ENCODE data around the gene SMYD2.

DNA sequence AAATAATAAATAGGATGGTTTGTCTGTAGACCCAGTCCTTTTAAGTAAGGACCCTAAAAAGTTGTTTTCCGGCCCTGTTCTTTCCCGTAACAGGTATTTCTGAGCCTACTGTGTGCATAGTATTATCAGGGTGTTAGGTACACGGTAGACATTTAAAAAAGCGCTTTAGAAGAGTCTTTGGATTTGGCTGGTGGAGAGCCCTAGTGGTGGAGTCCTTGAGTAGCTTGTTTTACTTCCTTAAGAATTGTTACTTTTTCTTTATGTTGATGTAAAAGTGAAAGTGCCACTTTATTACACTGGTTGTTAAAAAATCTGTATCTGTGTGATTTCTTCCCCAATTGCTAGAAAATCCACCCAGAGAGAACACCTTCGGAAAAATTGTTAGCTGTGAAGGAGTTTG lies 36.8 kb downstream of the SMYD2 start:
- no peak for TF ChIP-seq POLR2A (IDR thresholded peaks at IDR 0.05)
- TF ChIP-seq, protein P1, sequence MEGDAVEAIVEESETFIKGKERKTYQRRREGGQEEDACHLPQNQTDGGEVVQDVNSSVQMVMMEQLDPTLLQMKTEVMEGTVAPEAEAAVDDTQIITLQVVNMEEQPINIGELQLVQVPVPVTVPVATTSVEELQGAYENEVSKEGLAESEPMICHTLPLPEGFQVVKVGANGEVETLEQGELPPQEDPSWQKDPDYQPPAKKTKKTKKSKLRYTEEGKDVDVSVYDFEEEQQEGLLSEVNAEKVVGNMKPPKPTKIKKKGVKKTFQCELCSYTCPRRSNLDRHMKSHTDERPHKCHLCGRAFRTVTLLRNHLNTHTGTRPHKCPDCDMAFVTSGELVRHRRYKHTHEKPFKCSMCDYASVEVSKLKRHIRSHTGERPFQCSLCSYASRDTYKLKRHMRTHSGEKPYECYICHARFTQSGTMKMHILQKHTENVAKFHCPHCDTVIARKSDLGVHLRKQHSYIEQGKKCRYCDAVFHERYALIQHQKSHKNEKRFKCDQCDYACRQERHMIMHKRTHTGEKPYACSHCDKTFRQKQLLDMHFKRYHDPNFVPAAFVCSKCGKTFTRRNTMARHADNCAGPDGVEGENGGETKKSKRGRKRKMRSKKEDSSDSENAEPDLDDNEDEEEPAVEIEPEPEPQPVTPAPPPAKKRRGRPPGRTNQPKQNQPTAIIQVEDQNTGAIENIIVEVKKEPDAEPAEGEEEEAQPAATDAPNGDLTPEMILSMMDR (IDR thresholded peaks at IDR 0.05): peak in 1 of 3 experiments; percentile 11

All from testis (tissue), 2 donors.